ENCODE data around the gene TSPAN13. TPM values are rescaled to one million over a fixed set of nuclear protein-coding genes. Genes with fewer than 3 reads are reported as not detected.

The TSPAN13 gene
- total RNA-seq, 2 donors from 2014 or later: 34.9 to 51.2 TPM

- H3K4me3 Mint-ChIP-seq: no peak overlapping the region
- Histone ChIP-seq H3K9ac (ENCODE audit: extremely low read depth, low read length, poor library complexity, severe bottlenecking) (no peak overlapping the region), H3K36me3 (ENCODE audit: control insufficient read depth, insufficient read depth, low read length) (no peaks in the 10 kb centered on the region), H3K4me3 (ENCODE audit: low read length) (no peak overlapping the region), H3K27me3 (ENCODE audit: control insufficient read depth, insufficient read depth, low read length, poor library complexity, severe bottlenecking) (no peaks in the 10 kb centered on the region), H3K4me1 (ENCODE audit: control insufficient read depth, insufficient read depth, low read length) (no peaks in the 10 kb centered on the region), H3K9me3 (ENCODE audit: control insufficient read depth, low read length) (no peaks in the 10 kb centered on the region), H3K27ac (ENCODE audit: low read depth, low read length) (no peak overlapping the region)
- H3K27me3 Mint-ChIP-seq (ENCODE audit: insufficient read depth): no peaks in the 10 kb centered on the region
- H3K36me3 Mint-ChIP-seq (ENCODE audit: low read depth): no peaks in the 10 kb centered on the region
- TF ChIP-seq CTCF (conservative IDR thresholded peaks at IDR 0.05): no peak
- no peaks in the 10 kb centered on the region for H3K4me1 Mint-ChIP-seq
- H3K27ac Mint-ChIP-seq: no peak overlapping the region
- DNase-seq: no peak
- no peaks in the 10 kb centered on the region for H3K9me3 Mint-ChIP-seq
- 91 to 96% methylated on average over 4 of the region's 4 CpGs for WGBS, 2 experiments (ENCODE audit: insufficient coverage in 1 of 2, insufficient read length in 1 of 2)
These were observed 25.8 kb upstream of the TSPAN13 start for GRCh38 chr7:16727736-16728135.

GRCh38 chr7:16728811-16729210 lies 24.7 kb upstream of the TSPAN13 start:
- H3K9me3 ChIP-seq (ENCODE audit: control insufficient read depth, low read length): no peaks in the 10 kb centered on the region
- 91 to 93% methylated on average over 7 to 10 of the region's 10 CpGs for WGBS, 2 experiments (ENCODE audit: insufficient coverage in 1 of 2, insufficient read length in 1 of 2)
- Mint-ChIP-seq H3K27ac (no peak overlapping the region), H3K4me3 (no peak overlapping the region), H3K27me3 (ENCODE audit: insufficient read depth) (no peaks in the 10 kb centered on the region), H3K9me3 (no peaks in the 10 kb centered on the region), H3K4me1 (no peaks in the 10 kb centered on the region), H3K36me3 (ENCODE audit: low read depth) (no peaks in the 10 kb centered on the region)
- H3K27ac ChIP-seq (ENCODE audit: low read depth, low read length): no peak overlapping the region
- DNase-seq: no peak
- no peak for TF ChIP-seq CTCF (conservative IDR thresholded peaks at IDR 0.05)
- no peak overlapping the region for H3K9ac ChIP-seq (ENCODE audit: extremely low read depth, low read length, poor library complexity, severe bottlenecking)
- H3K4me3 ChIP-seq (ENCODE audit: low read length): no peak overlapping the region
- H3K27me3 ChIP-seq (ENCODE audit: control insufficient read depth, insufficient read depth, low read length, poor library complexity, severe bottlenecking): no peaks in the 10 kb centered on the region
- H3K36me3 ChIP-seq (ENCODE audit: control insufficient read depth, insufficient read depth, low read length): no peaks in the 10 kb centered on the region
- H3K4me1 ChIP-seq (ENCODE audit: control insufficient read depth, insufficient read depth, low read length): no peaks in the 10 kb centered on the region

GRCh38 chr7:16729541-16729940 lies 24.0 kb upstream of the TSPAN13 start:
- Histone ChIP-seq H3K36me3 (ENCODE audit: control insufficient read depth, insufficient read depth, low read length) (no peaks in the 10 kb centered on the region), H3K27ac (ENCODE audit: low read depth, low read length) (no peak overlapping the region), H3K9me3 (ENCODE audit: control insufficient read depth, low read length) (no peaks in the 10 kb centered on the region), H3K4me1 (ENCODE audit: control insufficient read depth, insufficient read depth, low read length) (no peaks in the 10 kb centered on the region), H3K4me3 (ENCODE audit: low read length) (no peak overlapping the region), H3K27me3 (ENCODE audit: control insufficient read depth, insufficient read depth, low read length, poor library complexity, severe bottlenecking) (no peaks in the 10 kb centered on the region), H3K9ac (ENCODE audit: extremely low read depth, low read length, poor library complexity, severe bottlenecking) (no peak overlapping the region)
- whole genome bisulfite sequencing, 2 experiments (ENCODE audit: insufficient coverage in 1 of 2, insufficient read length in 1 of 2): 89 to 100% methylated on average over 1 to 2 of the region's 2 CpGs
- DNase-seq: no peak
- H3K4me3 Mint-ChIP-seq: no peak overlapping the region
- H3K27me3 Mint-ChIP-seq (ENCODE audit: insufficient read depth): no peaks in the 10 kb centered on the region
- no peak for TF ChIP-seq CTCF (conservative IDR thresholded peaks at IDR 0.05)
- no peak overlapping the region for H3K27ac Mint-ChIP-seq
- peaks cover 3% of the 10 kb centered on the region for H3K4me1 Mint-ChIP-seq
- H3K36me3 Mint-ChIP-seq (ENCODE audit: low read depth): no peaks in the 10 kb centered on the region
- no peaks in the 10 kb centered on the region for H3K9me3 Mint-ChIP-seq
